Breast epithelium (tissue), 4 donors: ENCODE data around the gene MICAL3. TPM values are rescaled to one million over a fixed set of nuclear protein-coding genes. Genes with fewer than 3 reads are reported as not detected.

Experiments used
- DNase-seq, 2 donors: peaks; one replicate each; pipeline ENCODE4 v3.0.0-alpha.2; 2019; ENCODE audit warnings: low spot score in 2 of 2
- H3K27ac ChIP-seq, 2 donors: fragments of 200-600 bp; sonication (generic) in 1 of 2; one replicate each; pipeline ENCODE4 v1.5.1; 2016 to 2019; ENCODE audit warnings: mild to moderate bottlenecking in 1 of 2
- H3K27me3 ChIP-seq, 2 donors: fragments of 200-600 bp; sonication (generic) in 1 of 2; one replicate each; pipeline versions ENCODE4 v1.5.1 to v1.6.0; 2017 to 2019; ENCODE audit warnings: control low read depth in 1 of 2, mild to moderate bottlenecking in 1 of 2
- H3K36me3 ChIP-seq: fragments of 200-600 bp; one replicate; pipeline ENCODE4 v1.5.1; 2019
- H3K4me1 ChIP-seq, 2 donors: fragments of 200-600 bp; sonication (generic); one replicate each; pipeline ENCODE4 v1.5.1; 2016 to 2019; ENCODE audit warnings: control low read depth in 1 of 2
- H3K4me3 ChIP-seq, 3 donors: fragments of 200-600 bp; sonication (generic); 1 replicate in 2 of 3; 2 replicates in 1 of 3; pipeline ENCODE4 v1.5.1; 2016 to 2019; ENCODE audit warnings: mild to moderate bottlenecking in 3 of 3, moderate library complexity in 2 of 3
- H3K9me3 ChIP-seq, 2 donors: fragments of 200-600 bp; sonication (generic) in 1 of 2; one replicate each; pipeline ENCODE4 v1.5.1; 2016 to 2019; ENCODE audit warnings: control low read depth in 1 of 2
- CTCF ChIP-seq, 3 donors: fragments of 450-650 bp; IDR thresholded peaks; one replicate each; pipeline ENCODE4 v1.5.1; 2016 to 2017; ENCODE audit warnings: antibody characterized with exemption in 3 of 3, mild to moderate bottlenecking in 3 of 3, moderate library complexity in 3 of 3
- POLR2A ChIP-seq: fragments of 450-650 bp; IDR thresholded peaks from one replicate; pipeline ENCODE4 v1.6.1; 2016; ENCODE audit warnings: antibody characterized with exemption, mild to moderate bottlenecking, moderate library complexity
- POLR2AphosphoS5 ChIP-seq, 3 donors: sonication (generic); formaldehyde crosslinking; IDR thresholded peaks; one replicate each; pipeline ENCODE4 v1.6.1; 2017; ENCODE audit warnings: antibody characterized with exemption in 3 of 3
- intact Hi-C: fragments of 100-400 bp; cut with DNase I; formaldehyde crosslinking; loops from one replicate; pipeline ENCODE4 v1.15.1; 2023; ENCODE audit warnings: low total_unique reads
- total RNA-seq, 3 donors: library from RNA; depleted of rRNA; stranded (reverse); fragments of >200 nt; gene quantifications; one replicate each; pipeline ENCODE4 v1.1.0, GENCODE V29; 2016

Gene MICAL3
- total RNA-seq, 3 donors from 2014 or later, result 19.5 to 42.3 (median 34.8) TPM

DNA sequence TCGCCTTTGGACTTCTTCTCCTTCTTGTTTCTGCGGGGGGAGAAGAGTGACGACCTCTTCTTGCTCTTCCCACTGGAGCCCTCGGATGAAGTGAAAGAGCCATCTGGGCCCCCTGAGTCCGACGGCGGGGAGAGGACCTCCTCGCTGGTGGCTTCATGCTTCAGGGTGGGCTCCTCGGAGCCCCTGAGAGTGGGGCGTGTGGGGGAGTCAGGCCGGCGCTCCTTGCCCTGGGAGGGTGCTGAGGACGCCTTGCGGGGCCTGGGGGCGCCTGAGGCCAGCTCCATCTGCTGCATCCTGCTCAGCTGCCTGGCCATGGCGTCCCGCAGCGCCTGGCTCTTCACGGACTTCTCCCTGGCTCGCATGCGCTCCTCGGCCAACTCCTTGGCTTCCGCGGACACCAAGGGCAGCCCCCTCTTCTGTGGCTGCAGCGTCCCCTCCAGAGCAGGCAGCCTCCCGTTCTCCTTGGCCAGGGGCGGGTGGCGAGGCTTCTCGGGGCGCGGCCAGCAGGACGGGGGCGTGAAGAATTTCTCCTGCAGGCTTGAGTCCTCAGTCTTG is 206.8 kb downstream of the MICAL3 start:
- intact Hi-C loops, result no loop called here
- no peak for DNase-seq
- Histone ChIP-seq H3K9me3 (no peaks in the 10 kb centered on the region), H3K36me3 (no peaks in the 10 kb centered on the region), H3K27ac (no peak overlapping the region), H3K4me1 (no peaks in the 10 kb centered on the region), H3K27me3 (no peaks in the 10 kb centered on the region), H3K4me3 (no peak overlapping the region)
- TF ChIP-seq POLR2A, result no peak
- no peak for TF ChIP-seq POLR2AphosphoS5 (IDR thresholded peaks at IDR 0.05)
- TF ChIP-seq CTCF (IDR thresholded peaks at IDR 0.05), result no peak

GRCh38 chr22:17817079-17817478 is 207.3 kb downstream of the MICAL3 start:
- H3K27ac ChIP-seq, result no peak overlapping the region
- DNase-seq, result no peak
- no peaks in the 10 kb centered on the region for H3K36me3 ChIP-seq

GRCh38 chr22:17816649-17817048 is 207.7 kb downstream of the MICAL3 start:
- Histone ChIP-seq H3K36me3 (no peaks in the 10 kb centered on the region), H3K4me3 (no peak overlapping the region), H3K4me1 (no peaks in the 10 kb centered on the region), H3K27me3 (no peaks in the 10 kb centered on the region), H3K9me3 (no peaks in the 10 kb centered on the region), H3K27ac (no peak overlapping the region)
- intact Hi-C loops, result no loop called here
- no peak for TF ChIP-seq POLR2AphosphoS5 (IDR thresholded peaks at IDR 0.05)
- no peak for TF ChIP-seq POLR2A
- DNase-seq, result no peak

More at GRCh38 chr22:17817079-17817478, 207.3 kb downstream of the MICAL3 start:
- Histone ChIP-seq H3K4me1 (no peaks in the 10 kb centered on the region), H3K9me3 (no peaks in the 10 kb centered on the region), H3K27me3 (no peaks in the 10 kb centered on the region), H3K4me3 (no peak overlapping the region)
- intact Hi-C loops, result no loop called here
- TF ChIP-seq CTCF (IDR thresholded peaks at IDR 0.05) (no peak), POLR2A (no peak), POLR2AphosphoS5 (IDR thresholded peaks at IDR 0.05) (no peak)

DNA sequence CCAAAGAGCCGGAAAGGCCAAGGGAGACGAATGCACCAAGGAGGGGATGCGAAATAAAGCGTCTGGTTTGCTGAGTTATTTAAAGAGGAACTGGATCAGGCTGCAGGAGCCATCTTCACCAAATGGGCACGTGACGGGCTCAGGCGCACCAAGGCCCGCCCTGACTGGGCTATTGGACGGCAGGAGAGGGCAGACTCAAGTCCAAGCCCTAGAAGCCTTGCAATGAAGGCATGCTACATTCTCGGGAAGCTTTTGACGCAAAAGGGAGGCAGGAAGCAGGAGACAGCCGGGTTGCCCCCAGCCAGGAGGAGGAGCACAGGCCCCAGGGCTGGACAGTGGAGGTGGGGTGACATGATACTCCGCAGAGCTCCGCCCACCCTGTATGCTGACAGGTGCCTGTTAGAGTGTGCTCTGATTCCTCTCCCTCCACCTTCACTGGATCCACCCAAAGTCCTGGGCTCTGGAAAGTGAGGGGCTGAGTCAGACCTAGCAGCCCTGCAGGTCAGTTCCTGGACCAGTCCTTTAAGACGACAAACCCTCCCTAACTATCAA is 208.6 kb downstream of the MICAL3 start:
- H3K4me3 ChIP-seq, result no peak overlapping the region
- no peaks in the 10 kb centered on the region for H3K27me3 ChIP-seq
- H3K4me1 ChIP-seq, result no peaks in the 10 kb centered on the region
- no peaks in the 10 kb centered on the region for H3K36me3 ChIP-seq
- H3K9me3 ChIP-seq, result no peaks in the 10 kb centered on the region
- no peak for DNase-seq
- no peak overlapping the region for H3K27ac ChIP-seq
- no peak for TF ChIP-seq CTCF (IDR thresholded peaks at IDR 0.05)
- no peak for TF ChIP-seq POLR2A
- no peak for TF ChIP-seq POLR2AphosphoS5 (IDR thresholded peaks at IDR 0.05)
- intact Hi-C loops, result no loop called here

DNA sequence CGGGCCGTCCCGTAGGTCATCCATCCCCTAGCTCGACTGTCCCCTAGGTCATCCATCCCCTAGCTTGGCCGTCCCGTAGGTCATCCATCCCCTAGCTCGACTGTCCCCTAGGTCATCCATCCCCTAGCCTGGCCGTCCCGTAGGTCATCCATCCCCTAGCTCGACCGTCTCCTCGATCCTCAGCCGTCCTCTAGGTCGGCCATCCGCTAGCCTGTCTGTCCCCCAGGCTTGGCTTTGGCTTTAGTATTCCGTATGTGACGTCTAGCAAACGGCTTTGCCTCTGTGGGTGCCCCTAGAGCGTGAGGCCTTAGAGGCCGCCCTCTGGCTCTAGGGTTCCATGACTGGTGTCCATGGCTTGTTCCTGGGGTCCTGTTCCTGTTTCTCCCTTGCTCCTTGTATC is 209.5 kb downstream of the MICAL3 start:
- Histone ChIP-seq H3K4me1 (no peaks in the 10 kb centered on the region), H3K4me3 (no peak overlapping the region), H3K27ac (no peak overlapping the region), H3K27me3 (no peaks in the 10 kb centered on the region), H3K9me3 (no peaks in the 10 kb centered on the region), H3K36me3 (no peaks in the 10 kb centered on the region)
- TF ChIP-seq CTCF (IDR thresholded peaks at IDR 0.05) (no peak), POLR2AphosphoS5 (IDR thresholded peaks at IDR 0.05) (no peak), POLR2A (no peak)
- intact Hi-C loops, result no loop called here
- no peak for DNase-seq
